GM12872 (cell line): ENCODE results near the gene TOR1AIP2.

ENCODE experiments used
- TF ChIP-seq, protein P1 (sequence below): IDR thresholded peaks from 3 replicates; pipeline ENCODE4 v1.5.1; 2011; ENCODE audit warnings: low read depth, mild to moderate bottlenecking, low read length, moderate library complexity; ENCODE audit not compliant: insufficient read depth

The TOR1AIP2 gene

DNA sequence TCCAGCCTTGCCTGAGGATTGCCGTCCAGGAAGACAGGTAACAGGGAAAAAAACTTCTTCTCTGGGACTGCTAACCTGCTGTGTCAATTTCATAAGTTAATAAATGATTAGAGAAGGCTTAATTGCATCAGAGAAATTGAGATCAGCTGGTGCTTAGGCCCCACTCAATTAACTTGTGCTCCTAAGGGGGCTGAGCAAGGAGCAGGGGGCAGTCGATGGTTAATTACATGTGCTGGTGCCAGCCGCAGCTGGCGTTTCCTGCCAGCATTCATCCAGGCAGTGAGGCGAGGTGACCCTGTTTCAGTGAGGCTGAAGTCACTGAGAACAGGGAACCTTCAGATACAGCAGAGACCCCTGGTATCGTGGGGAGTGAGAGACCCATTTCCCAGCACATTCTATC is 74.5 kb downstream of the TOR1AIP2 start:
- TF ChIP-seq, protein P1, sequence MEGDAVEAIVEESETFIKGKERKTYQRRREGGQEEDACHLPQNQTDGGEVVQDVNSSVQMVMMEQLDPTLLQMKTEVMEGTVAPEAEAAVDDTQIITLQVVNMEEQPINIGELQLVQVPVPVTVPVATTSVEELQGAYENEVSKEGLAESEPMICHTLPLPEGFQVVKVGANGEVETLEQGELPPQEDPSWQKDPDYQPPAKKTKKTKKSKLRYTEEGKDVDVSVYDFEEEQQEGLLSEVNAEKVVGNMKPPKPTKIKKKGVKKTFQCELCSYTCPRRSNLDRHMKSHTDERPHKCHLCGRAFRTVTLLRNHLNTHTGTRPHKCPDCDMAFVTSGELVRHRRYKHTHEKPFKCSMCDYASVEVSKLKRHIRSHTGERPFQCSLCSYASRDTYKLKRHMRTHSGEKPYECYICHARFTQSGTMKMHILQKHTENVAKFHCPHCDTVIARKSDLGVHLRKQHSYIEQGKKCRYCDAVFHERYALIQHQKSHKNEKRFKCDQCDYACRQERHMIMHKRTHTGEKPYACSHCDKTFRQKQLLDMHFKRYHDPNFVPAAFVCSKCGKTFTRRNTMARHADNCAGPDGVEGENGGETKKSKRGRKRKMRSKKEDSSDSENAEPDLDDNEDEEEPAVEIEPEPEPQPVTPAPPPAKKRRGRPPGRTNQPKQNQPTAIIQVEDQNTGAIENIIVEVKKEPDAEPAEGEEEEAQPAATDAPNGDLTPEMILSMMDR, result no peak

DNA sequence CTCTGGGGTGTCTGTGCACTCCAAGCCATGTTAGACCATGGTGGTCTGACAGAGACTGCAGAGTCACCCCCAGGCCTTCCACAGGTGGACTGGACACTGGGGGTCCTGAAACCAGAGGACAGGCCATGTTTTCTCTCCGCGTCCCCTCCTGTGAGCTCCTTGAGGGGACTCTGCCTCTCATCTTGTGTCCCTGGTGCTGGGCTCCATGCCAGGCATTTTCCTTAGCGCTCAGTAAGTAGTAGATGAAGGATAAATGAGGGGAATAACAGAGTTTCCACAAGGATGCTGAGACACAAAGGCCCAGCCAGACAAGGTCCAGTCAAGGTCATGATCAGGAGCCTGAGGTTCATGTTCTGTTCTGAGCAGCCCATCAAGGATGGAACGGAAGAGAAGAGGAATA is 77.1 kb downstream of the TOR1AIP2 start:
- TF ChIP-seq, protein P1, result no peak

DNA sequence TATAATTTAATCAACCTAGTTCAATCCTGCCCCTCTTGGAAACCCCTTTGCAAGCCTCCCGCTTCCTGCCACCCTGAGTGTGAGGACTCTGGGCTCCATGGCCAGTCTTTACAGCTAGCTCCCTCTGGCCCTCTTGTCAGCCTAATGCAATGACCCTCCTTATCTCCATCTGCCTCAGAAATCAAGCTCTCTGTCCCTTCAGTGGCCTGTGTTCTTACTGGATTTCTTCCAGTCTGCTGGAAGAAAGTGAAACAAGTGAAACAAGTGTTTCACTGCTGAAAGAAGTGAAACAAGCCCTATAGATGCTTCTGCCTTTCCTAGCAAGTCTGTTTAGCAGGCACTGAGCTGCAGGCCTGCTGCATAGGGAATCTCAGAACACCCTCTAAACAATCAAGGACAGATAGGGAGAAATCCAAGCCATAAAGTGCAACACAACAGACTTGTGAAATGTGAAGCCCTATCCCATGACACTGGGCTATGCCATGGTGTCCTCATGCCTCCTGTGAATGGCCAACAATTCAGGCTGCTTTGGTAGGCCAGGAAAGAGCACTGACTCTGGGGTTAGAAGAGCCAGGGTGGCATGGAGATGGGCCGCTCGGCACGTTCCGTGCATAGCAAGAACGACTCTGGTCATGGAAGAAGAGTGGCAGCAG is 78.6 kb downstream of the TOR1AIP2 start:
- TF ChIP-seq, protein P1, result no peak

DNA sequence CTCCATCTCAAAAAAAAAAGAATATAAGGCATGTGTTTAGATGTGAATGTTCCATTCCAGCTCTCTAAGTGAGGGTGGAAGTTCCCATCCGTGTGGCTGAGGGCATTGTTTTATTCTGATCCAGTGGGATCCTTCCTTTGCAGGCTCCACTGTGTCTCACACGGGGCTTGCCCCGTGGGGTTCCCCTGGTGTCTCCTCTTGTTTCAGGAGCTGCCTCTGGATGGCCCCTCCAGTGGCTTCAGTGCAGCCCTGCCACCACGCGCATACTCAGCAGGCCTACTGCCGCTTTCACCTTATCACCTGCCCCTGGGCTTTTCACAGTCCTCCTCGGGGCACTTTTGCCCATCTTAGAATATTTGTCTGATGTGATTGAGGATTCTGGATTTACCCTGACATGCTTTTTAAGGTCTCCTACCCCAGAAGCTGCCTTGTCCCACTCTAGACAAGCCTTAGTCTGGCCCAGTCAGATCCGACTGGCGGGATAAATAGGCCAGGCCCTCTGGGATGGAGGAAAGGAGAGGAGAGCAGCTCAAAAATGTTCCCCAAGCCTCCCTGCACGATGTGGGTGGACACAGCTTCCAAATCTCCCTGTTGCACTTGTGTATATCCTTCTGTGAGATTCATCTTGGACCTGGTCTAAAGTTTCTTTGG is 79.3 kb downstream of the TOR1AIP2 start:
- TF ChIP-seq, protein P1, result no peak

DNA sequence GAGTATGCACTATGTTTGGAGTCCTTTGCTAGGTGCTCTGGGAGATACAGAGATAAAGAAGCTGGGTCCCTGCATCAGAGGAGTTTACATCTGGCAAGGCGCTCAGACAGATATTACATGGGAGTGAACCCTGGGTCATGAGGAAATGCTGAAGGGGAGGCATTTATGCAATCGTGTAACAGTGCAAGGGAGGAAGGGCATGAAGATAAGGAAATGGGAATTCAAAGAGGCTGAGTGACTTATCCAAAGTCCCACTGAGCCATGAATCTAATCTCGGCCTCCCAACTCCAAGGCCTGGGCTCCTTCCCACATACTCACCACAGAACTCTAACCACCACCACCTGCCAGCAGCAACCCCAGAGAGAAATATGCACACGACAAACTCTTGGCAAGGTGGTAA is 82.9 kb downstream of the TOR1AIP2 start:
- TF ChIP-seq, protein P1, result no peak

DNA sequence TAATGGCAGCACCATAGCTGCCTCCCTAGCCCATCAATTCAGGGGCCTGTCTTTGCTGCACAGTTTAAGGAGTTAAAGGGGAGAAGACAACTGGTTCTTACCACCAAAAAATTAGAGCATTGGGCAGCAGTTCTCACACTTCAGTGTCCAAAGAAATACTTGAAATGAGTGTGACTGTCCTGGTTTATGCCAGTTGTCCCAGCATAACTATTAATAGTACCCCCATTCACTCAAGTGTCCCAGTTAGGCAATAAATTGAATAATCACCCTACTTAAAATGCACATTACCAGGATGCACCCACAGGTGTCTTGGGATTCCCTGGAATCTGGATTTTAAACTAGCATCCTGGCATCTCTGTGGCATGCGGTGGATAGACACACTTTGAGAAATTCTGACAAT is 83.5 kb downstream of the TOR1AIP2 start:
- TF ChIP-seq, protein P1, result no peak

DNA sequence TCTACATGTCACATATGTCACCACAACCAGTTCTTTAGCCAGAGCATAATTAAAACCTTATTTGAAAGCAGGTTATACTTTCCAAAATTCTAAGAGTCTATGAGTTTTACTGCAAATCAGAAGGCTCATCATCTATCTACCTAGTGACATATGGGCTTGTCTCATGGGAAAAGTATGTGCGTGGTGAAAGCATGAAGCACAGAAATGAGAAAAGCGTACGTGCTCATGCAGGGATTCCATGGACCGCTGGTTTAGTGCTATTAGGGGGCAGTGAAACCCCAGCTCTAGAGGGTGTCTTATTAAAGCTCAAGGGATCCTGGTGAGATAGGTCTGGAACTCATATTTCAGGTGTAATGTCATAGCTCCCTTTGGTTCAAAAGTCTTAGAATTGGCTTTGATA is 84.3 kb downstream of the TOR1AIP2 start:
- TF ChIP-seq, protein P1, result no peak
